NCI-H2029 (cell line): ENCODE data around the gene VAMP2.
A peak's percentile ranks its signal among the peaks of the same experiment; 100 is the strongest.
"Not testable (repeated sequence)": the region's sequence is repeated elsewhere in the genome, so short reads cannot be mapped to it uniquely, and the experiment has no call there.

Experiments used
- DNase-seq: peaks from one replicate; lab custom pipeline; 2025; lab: John Stamatoyannopoulos, UW

The VAMP2 gene

DNA sequence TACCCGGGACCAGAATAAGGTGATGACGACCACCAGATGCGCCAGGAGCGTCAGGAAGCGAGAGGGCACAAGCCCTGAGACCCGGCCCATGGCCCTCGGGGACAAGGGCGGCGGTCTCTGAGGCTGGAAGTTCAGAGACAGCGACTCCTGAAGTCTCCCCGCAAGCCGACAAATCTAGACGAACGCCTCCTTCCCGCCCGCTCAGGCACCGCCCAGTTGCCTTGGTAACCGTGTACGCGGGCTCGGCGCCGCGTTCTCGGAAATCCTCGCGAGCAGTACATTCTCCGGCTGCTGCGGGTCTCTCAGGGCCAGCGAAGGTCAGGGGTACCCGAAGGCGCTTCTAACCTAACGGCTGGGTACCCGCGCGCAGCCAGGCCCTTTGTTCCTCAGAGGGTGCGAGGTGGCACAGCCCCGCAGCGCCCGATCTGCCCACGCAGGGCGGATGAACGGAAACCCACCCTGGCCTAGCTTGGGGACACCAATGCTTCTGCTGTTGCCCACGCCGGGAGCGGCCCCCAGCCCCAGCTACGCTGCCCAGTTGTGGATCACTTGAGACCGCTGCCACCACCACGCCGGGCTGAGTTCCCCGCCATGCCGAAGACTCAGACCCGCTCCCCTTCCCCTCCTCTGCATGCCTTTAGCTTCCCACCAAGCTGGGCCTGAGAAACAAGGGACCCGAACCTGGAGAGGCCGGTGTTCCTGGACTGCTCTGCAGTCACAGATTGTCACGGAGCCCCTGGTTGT, 13.6 kb upstream of the VAMP2 start, which contains the start of gene TMEM107:
Gene TMEM107, minus strand, starts transcription at position 184 of the 744 bp plus-strand sequence. Its CDS starts 94 bp downstream, at position 90.
- DNase-seq = peak; percentile 55

DNA sequence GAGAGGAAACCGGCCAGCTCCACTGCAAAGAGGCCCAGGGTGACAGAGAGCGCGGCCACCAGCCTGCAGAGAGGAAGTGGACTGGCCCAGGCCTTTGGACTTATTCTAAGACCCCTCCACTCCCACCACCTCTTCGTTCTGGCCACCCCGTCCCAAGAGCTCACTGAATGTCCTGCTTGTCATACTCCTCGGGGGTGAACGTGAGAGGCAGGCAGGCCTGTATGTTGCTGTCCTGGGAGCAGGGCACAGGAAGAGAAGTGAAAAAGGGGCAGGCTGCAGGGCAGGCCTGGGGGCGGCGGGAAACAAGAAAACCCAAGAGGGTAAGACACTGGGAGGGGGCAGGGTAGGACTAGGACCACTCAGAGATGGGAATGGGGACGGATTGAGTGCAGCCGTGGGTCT, 13.0 kb upstream of the VAMP2 start:
- DNase-seq = no peak

DNA sequence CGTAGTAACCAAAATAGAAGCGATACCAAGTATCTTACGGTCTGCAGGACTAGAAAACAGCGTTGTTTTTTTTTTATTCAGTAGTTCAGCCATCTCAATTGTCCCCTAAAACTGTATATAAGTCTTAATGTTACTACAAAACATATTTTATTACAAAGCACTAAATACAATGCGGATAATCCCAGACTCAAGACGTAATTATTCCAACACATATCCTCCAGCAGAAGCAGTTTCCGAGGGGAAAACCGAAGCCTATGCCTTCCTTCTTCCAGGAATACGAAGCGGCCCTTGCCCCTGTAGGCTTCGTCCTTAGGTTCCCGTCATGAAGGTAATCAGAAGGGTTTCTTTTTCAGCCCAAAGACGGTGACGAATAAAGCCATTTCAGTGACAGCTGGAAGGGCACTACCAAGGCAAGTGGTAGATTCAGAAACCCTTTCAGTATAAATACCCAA, 11.1 kb upstream of the VAMP2 start:
- DNase-seq = no peak

DNA sequence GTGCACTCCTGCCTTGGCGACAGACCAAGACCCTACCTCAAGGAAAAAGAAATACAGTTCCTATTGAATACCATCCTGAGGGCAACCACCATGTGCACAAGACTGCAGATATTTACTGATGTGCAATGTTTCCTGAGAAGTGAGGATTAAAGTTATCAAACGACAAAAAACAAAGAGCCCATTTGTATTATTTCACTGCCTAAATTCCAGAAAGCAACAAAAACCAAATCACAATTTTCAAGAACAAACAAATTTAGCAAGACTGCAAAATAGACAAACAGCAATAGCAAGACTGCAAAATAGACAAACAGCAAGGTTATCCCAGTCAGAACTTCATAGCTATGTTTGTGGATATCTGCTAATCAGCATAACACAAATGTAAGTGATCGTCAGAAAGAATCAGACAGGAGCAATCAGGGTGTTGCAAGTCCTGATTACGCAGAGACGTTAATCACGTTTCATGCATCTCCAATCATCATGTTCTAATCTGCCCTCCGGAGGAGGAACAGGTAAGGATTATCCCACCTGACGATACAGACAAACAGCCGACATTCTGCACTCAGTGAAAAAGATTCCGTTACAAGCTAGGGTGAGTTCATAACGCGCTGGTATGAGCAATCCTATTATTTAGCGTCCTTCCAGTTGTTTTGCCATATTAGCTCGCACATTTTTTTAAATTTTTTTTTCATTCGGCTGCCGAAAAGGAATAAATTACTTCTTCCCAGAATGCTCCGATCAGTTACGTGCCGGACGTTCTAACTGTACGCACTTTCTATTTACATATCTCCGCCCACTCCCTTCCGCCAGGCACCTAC, 10.5 kb upstream of the VAMP2 start:
- peak; percentile 79 for DNase-seq

DNA sequence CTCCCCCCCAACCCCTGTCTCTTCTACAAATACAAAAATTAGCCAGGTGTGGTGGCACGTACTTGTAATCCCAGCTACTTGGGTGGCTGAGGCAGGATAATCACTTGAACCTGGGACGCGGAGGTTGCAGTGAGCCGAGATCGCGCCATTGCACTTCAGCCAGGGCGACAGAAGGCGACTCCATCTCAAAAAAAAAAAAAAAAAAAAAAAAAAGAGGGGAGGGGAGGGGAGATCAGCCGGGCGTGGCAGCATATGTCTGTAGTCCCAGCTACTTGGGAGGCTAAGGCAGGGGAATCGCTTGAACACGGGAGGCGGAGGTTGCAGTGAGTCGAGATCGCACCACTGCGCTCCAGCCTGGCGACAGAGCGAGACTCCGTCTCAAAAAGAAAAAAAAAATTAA, 7.4 kb upstream of the VAMP2 start:
- DNase-seq = not testable (repeated sequence)

GRCh38 chr17:8167526-8167925, 4.8 kb upstream of the VAMP2 start:
- no peak for DNase-seq

GRCh38 chr17:8166731-8167130, 4.0 kb upstream of the VAMP2 start:
- no peak for DNase-seq

DNA sequence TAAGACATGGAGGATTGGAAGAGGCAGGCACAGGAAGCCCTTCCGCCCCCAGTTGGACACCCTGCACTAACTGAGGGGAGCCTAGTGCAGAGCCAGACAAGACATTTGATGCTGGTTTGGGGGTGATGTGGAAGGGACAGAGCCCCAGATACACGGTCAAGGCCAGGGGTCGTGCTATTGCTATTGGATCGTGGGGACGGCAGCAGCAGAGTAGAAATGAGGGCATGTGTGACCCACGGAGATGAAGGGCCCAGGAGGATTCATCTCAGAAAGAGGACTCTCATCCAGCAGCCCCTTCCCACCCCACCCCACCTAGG, 2.0 kb upstream of the VAMP2 start:
- DNase-seq = no peak

DNA sequence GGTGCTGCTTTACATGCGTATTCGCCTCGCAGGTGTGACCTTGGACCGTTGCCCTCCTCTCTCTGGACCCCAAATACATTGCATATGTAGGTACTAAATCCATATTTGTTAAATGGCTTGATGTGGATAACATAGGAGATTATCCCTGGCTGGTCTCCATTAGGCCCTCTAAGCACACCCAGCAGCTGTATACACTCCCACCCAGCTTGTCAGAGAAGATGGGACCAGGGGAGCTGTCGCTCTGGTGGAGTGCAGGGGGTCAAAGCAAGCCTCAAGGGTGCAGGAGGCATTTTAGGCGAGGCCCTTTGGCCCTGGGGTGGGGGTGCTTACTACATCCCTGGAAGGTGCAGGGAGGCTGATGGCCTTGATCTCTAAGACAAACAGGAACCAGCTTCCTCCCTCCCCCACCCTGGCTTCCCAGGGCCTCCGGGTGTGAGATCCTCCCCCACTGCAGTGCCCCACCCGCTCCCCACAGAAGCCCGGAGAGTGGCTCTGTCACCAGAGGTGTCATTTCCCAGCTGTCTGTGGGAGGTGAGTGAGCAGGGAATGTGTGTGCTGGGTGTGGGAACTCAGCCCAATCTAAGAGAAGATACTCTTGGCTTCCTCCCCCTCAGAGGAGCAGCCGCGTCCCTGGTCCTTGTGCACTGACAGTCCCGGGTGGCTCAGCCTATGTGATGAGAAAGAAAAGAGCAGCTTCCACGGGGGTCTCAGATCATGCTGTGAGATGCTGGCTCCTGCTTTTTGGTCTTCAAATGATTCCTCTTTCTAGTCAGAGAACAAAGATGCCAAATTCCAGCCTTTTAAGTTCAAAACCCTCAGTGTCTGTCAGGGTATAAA, 1.4 kb upstream of the VAMP2 start:
- no peak for DNase-seq

DNA sequence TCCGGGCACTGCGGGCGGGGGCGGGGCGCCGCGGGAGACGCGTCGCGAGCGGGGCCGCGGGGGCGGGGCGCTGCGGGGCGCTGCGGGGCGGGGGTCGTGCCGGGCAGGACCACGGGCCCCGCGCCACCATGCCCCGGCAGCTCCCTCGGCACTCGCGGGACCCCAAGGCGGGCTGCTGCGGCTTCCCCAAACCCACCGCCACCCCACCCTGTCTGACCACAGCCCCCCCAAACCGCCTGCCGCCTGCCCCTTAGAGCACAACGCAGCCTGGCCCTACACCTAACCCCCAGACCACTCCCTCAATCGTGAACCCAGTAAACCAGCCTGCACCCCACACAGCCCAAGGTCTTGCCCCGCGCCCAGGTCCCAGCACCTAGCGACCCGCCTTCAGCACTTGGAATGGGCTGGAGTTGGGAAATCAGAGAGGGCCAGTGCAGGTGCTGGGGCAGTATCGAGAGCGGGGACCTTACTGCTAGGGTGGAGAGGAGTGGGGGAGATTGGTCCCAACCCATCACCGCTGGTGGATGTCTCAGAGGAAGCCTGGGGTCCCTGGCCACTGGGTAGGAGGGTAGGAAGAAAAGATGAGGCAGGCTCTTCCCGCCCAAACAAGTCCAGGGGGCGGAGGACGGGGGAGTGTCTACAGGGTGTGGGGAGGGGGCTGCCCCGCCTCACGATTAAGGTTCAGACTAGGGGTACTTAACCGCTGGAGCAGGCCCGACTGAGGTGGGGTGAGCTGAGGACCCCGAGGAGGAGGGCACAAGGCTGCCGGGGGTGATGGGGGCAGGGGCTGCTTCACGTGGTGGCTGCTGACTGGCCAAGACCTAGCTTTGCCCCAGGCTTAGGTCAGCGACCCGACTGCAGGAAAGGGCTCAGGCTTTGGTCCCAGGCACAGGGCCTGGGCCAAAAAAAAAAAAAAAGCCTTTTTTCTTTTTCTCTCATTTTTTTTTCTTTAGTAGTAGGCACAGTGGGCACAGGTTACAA, 539 bp upstream of the VAMP2 start:
- DNase-seq = no peak

DNA sequence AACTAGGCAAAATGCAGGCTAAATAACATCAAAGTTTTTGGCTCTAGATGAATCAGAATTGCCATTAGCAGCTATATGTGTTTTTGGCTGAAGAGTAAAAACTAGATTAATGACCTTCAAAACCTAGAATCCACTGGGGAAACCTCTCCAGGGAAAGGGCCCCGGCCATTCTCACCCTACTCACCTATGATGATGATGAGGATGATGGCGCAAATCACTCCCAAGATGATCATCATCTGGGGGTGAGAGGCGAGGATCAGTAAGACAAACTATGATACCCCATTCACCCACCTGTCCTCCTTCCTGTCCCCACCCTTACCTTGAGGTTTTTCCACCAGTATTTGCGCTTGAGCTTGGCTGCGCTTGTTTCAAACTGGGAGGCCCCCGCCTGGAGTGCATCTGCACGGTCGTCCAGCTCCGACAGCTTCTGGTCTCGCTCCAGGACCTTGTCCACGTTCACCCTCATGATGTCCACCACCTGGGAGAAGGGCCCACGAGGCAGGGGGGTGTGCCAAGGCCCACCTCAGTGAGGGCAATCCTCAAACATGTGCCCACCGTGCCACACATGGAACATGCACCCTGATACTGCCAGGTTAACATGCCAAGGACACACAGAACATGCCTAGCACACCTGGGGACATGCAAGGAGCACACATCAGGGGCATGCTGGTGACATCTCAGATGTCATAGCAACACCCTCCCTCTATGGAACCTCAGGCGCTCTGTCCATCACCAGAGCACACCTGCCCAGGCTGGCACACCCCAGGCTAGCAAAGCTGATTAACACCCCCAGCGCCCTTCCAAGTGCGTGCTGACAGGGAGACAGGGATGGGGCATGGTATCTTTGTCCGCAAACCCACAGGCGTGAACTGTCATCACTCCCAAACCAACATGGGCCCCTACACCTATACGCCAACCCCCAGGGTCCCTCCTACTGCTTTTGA, 1.2 kb downstream of the VAMP2 start:
- no peak for DNase-seq

- DNase-seq = no peak
These were observed 2.0 kb downstream of the VAMP2 start for GRCh38 chr17:8160741-8161221.

DNA sequence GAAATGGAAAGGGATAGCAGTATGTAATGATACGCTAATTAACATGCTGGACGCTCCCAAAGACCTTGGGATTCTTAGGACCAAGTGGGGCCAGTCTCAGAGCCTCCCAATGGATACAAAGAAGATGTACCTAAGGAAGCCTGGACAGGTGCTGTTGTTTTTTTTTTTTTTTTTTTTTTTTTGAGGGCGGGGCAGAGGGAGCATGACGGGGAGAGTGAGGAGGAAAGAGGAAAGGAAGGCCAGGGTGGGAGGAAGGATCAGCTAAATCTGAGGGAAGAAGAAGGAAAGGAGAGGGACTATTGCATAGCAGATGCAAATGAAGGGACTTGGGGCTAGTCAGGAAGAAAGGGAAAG, 2.5 kb downstream of the VAMP2 start:
- DNase-seq = no peak

- DNase-seq = no peak
These were observed 3.1 kb downstream of the VAMP2 start for GRCh38 chr17:8159459-8160223.

DNA sequence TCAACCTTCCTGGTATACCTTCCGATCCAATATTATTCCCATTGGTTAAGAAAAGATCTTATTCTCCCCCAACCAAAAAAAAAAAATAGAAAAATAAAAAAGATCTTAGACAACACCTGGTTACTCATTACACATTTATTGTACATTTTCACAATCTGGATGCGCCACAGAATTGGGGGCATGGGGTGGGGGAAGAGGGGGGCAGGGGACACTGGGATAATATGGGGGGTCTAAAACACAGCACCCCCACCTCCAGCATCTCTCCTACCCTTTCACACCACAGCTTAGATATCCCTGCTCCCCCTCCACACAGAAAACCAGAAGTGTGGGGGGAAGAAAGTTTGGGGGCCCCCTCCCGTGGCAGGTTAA, 3.7 kb downstream of the VAMP2 start:
- DNase-seq = no peak

GRCh38 chr17:8158267-8159031, 4.3 kb downstream of the VAMP2 start:
- peak; percentile 55 for DNase-seq

DNA sequence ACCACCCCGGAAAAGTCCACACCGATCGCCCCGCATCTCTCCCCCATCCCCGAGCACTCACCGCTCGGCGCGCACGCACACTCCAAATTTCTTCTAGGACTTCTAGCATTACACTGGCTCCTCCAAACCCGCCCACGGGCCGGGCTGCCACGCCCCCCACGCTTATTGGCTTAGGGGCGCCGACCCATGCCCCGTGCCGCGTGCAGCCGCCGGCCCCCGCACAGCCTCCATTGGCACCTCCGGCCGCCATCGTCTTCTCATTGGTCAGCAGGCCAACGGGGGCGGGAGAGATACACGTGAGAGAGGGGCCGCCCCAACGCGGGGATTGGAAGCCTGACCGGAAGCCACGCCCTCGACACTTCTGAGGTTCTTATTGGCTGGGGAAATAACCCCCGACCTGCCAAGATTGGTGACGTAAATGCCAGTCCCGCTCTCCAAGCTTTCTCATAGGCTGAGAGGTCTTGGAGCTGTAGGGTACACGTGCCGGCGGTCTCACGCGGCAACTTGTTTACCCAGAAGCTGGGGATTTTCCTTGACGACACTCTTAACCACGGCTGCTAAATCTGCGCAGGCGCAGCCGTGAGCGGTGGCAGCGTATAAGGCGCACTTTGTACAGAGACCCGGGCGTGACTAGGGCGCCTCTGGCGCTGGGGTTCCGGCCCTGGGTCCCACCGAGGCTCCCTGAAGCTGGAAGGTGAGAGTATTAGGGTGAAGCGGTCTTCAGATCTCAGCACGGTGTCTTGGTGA, 6.3 kb downstream of the VAMP2 start:
- peak; percentile 97 for DNase-seq

DNA sequence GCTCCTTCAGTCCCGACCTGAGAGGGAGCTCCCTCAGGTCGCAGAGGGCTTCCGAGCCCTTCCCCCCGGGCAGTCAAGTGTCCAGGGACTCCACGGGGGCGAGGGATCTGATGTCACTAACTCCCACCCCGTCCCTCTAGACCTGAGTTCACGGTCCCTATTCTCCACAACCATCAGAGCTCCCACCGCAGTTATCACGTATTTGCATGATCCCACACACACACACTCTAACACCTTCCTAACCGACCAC, 6.8 kb downstream of the VAMP2 start:
- DNase-seq = no peak
